GM18873 (cell line): ENCODE data around the gene SFTPD.
"Not testable (repeated sequence)": the region's sequence is repeated elsewhere in the genome, so short reads cannot be mapped to it uniquely, and the experiment has no call there.

Experiments used
- ATAC-seq: cut with Tn5 transposase; IDR thresholded peaks from one replicate; pipeline ENCODE4 v1.9.1; 2021; ENCODE audit warnings: mild to moderate bottlenecking, moderate library complexity, moderate number of reproducible peaks; ENCODE audit not compliant: unreplicated experiment, low FRiP score

The SFTPD gene

DNA sequence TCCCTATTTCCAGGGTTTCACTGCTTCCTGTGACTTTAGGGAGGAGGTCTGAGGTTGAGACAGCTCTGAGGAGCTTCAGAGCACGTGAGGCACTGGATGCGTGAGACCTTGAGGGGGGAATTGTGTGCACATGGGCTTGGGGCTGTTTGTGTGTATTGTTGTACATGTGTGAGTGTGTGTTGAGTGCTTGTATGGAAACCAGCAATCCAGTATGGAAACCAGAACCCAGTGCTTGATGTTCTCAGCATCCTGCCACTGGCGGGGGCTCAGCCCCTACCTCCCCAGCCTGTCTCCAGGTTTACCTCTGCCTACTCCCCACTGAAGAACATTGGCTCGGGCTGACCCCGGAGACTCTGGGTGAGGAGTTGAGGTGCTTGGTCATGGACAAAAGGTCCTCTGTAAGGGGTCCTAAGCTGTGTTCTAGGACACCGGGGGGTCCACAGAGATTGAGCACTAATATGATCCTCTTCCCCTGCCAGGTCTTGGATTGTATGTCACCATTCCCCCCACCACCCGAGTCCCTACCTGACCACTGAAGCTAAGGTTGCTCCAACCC lies 20.8 kb downstream of the SFTPD start:
- ATAC-seq: no peak

DNA sequence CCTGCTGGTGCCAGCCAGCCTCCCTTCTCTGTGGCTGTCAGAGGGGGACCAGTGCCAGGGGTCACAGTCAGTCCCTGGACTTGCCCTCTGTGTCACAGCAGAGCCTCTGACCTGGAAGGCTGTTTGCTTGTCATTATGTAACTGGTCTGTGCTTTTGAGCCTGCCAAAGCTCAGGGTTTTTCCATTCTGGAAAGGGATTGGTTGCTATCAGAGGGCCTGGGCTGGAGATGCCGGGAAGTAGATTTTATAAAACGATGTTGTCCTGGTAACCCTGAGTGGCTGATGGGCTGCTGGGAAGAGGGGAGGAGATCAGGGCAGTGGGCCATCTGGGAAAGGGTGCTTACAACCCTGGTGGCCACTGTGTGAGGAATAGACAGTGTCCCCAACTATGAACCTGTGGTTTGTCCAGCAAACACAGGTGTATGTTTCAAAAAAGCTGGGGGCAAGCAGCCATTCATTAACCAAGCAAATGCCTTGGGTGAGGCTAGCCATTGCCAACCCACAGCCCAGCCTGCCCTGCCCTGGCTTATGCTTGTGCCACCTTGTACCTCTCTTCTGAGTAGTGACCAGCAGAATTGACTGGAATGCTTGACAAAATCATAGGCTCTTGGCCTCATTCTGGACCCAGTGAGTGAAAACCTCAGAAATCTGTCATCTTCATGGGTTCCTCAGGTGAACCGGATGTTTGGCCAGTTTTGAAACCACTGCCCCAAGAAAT lies 21.6 kb downstream of the SFTPD start:
- no peak for ATAC-seq

DNA sequence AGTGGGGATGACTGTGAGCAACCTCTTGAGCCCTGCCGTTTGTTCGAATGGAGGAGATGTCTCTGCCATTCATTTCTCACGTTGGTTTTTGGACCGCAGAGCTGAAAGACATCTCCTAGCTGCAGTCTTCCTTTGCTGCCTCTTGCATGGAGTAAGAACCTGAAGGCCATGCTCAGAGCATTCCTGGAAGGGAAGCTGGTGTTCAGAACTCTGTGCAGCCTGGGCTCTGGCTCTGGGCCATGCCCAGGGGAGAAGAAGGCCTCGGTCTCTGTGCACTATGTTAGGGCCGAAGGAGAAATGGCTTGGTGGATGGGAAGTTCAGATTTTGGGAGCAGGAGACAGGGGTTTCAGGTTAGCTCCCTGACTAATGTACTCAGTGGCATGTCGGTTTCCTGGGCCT lies 22.9 kb downstream of the SFTPD start:
- ATAC-seq: no peak

GRCh38 chr10:79925614-79926013 lies 23.3 kb downstream of the SFTPD start:
- ATAC-seq: no peak

GRCh38 chr10:79923669-79924068 lies 25.2 kb downstream of the SFTPD start:
- no peak for ATAC-seq

DNA sequence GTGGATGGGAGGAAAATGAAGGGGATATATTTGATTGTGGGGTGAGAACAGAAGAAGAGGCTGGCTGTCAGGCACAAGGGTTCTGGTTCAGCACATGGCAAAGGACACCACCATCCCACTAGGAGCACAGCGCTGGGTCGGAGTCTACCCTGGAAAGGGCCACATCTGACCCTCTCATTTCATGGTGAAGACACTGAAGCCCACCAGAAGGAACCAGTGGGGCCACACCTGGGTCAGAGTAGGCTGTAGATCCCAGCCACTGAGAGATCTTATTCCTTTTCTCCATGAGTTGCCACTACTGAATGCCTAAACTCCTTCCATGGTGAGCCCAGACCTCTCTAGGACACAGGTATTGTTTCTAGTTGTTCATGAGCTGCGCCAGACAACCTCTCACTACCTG lies 25.8 kb downstream of the SFTPD start:
- ATAC-seq: no peak

- not testable (repeated sequence) for ATAC-seq
Measured at GRCh38 chr10:79922011-79922412, 26.9 kb downstream of the SFTPD start.

DNA sequence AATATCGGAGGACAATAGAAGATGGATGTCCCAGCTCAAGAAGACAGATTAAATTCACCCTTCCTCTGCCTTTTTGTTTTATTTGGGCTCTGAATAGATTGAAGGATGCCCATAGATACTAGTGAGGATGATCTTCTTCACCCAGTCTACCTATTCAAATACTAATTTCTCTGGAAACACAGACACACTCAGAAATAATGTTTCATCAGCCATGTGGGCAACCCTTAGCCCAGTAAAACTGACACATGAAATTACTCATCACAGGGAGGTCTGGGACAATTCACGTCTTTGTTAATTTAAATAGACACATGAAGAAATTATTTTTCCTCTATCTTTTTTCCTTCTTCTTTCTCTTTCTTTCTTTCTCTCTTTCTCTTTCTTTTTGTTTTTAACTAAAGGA lies 33.1 kb downstream of the SFTPD start:
- ATAC-seq: not testable (repeated sequence)

DNA sequence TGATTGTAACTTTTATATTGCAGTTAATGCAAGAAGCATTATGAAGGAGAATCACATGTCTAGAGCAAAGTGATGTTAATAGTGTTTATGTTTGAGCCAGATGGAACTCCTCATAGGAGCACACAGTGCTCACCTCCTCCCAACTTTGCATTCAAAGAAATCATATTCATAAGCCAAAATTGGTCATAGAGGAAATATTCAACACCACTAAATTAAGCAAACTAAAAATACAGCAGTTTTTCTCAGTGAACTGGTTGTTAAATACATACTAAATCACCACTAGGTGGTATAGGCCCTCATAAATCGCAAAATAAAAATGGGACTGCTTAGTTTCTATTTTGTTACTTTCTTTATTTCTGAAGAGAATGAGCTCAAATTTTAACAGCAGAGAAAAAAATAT lies 34.4 kb downstream of the SFTPD start:
- not testable (repeated sequence) for ATAC-seq

DNA sequence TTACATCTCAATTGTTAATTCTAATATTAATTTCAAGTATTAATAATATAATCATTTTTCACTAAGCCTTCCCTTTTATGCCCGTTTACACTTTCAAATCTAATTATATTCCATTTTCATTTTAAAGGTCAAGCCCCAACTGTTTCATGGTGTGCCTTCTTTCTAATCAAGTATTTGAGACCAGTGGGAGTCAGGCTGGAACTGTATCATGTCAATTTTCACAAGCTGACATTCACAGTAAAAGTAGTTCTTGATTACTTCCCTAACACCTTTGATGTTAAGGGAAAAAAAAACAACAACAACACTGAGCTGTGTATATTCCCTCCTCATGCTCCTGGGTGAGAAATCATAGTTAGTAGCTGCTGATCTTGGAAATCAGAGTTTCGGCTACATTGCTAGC lies 38.1 kb downstream of the SFTPD start:
- ATAC-seq: no peak

DNA sequence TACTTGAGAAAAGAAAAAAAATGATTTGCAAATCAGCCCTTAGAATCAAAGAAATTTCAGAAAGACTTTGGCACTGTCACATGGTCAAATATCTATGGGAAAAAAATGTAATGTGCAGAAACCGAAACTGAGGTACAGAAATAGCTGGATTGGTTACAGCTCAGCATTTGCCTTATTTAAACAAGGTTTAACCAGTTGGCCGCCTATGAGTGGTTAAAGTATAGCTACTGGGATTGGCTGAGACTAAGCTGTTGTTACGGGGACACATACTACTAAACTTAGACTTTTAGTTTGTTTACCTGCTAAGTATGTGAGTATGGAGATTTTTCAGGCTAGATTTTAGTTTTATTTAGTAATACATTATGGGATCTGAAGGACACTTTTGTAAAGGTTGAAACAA lies 38.6 kb downstream of the SFTPD start:
- ATAC-seq: no peak

DNA sequence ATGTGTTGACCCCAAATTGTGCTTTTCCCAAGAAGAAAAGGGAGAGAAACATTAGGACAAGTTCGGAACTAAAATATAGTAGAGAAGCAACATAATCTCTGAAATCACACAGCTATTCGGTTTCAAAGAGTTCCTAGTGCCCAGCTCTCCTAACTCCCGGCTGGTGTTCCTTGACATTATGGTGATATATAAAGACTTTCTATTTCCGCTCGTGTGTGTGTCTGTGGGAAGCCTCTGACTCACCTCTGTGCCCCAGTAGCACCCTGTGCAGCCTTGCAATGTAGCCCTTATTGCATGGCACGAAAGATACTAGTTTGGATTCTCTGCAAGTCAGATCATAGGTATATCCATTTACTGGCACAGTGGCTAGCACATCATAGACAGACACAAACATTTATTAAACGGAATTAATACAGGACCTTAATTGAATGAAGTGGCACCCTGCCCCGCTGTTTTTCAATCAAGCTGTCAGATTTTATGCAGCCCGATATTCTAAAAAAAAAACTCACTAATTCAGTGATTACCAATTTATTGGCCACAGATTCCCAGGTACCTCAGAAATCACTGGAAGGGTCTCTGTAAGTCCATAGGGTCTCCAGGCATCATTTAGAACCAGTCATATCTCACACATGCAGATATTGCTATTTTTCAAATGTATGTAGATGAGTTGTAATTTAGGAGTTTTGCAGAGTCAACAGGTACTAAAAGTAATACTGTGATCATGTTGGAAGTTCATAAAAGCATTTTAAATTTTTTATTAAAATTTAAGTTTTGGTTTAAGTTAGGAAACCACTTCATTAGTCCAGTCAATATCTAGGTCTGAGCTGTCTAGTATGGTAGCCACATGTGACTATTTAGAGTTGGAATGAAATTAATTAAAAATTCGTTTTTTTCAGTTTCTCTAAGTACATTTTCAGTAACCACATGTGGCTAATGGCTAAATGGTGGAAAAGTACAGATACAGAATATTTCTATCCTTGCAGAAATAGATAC lies 43.3 kb downstream of the SFTPD start:
- no peak for ATAC-seq

- ATAC-seq: no peak
Measured at GRCh38 chr10:79904671-79905321, 44.1 kb downstream of the SFTPD start.

GRCh38 chr10:79901571-79901970 lies 47.3 kb downstream of the SFTPD start:
- ATAC-seq: not testable (repeated sequence)

DNA sequence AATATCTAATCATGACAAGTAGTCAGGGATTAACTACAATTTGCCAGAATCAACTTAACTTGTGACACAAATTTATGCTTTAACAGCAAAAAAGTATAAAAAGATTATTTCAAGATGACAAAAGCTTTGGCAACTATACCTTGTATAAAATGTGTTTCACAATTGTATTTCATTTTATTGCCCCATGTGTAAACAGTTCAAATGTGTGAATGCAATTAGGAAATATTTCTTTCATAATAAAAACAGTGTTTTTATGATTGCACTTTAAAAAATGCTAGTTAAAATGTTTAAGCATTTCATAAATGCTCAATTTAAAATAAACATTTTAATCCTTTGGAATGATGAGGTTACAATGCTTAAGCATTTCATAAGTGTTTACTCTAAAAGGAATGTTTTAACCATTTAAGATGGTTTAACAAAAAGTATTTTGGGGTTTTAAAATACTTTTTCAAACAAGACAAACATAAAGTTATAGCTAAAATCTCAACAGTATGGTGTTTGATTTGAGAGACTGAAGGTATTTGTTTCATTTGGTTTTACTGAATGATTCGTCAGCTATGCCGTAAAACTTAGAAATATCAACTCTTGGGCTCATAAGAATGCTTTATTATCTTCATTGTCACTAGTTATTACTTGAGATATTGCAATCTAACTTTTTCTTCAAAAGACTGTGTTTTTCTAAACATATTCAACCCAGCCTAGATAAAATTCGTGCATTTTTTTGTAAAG lies 50.1 kb downstream of the SFTPD start:
- ATAC-seq: no peak

- not testable (repeated sequence) for ATAC-seq
Measured at GRCh38 chr10:79892896-79893295, 56.0 kb downstream of the SFTPD start.

DNA sequence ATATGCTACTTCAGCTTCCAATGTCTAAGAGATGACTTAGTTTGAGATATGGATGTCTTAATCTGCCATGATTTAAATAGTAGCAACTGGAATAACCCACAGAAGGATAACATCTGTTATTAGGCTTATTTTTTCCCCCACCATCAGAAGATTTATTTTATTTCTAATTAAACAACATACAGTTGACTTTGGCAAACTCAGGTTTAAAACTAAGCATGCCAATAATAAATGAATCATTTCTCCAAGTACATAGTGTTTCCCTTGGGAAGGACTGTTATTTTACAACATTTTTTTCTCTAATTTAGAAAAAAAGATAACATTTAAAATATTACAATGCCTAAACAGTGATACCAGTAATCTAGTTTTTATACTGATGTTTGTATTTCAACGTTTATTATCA lies 58.4 kb downstream of the SFTPD start:
- ATAC-seq: no peak

DNA sequence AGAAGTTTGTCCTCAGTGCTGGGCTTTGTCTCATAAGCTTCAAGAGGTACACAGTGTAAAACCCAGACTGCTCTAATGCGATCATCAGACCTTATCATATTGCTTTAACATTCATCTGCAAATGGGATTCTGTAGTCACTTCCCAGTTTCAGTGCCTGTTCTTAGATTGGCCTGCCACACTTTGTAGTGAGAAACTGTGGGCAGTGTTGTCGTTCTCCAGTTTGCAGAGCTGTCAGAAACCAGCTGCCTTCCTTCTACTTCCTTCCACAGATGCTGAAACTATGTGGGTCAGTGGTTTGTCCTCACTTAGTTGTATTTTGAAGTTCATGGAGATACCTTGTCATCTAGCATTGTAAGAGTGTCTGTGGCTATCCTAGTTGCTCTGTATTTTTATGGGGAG lies 59.9 kb downstream of the SFTPD start:
- not testable (repeated sequence) for ATAC-seq
